Hindlimb muscle (tissue), 1 donor: ENCODE data around the gene CTDSP1. TPM values are rescaled to one million over a fixed set of nuclear protein-coding genes. Genes with fewer than 3 reads are reported as not detected.

ENCODE experiments used
- DNase-seq: peaks from one replicate; pipeline ENCODE4 v3.0.0-alpha.2; 2013
- polyA plus RNA-seq: library from polyadenylated mRNA; unstranded; fragments of 120-200 nt; gene quantifications from one replicate; pipeline ENCODE4 v1.2.1, GENCODE V29; 2013; ENCODE audit not compliant: insufficient read length

Gene CTDSP1
- polyA plus RNA-seq, 1 donor: 105 TPM

DNA sequence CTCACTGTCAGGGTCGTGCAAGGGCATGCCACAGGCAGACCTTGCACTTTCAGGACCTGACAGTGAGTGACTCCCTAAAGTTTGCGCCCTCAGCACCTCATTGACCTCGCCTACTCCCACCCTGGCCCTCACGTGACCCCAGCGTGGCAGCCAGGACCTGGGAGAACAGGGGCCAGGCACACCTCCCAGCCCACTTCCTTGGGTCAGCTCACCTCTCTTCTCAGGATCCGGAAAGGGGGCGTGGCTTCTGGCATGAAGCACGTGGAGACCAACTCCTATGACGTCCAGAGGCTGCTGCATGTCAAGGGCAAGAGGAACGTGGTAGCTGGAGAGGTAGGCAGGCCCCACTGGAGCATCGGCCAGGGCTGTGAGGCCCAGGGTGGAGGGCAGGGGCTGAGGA, 28.1 kb downstream of the CTDSP1 start:
- DNase-seq: no peak

DNA sequence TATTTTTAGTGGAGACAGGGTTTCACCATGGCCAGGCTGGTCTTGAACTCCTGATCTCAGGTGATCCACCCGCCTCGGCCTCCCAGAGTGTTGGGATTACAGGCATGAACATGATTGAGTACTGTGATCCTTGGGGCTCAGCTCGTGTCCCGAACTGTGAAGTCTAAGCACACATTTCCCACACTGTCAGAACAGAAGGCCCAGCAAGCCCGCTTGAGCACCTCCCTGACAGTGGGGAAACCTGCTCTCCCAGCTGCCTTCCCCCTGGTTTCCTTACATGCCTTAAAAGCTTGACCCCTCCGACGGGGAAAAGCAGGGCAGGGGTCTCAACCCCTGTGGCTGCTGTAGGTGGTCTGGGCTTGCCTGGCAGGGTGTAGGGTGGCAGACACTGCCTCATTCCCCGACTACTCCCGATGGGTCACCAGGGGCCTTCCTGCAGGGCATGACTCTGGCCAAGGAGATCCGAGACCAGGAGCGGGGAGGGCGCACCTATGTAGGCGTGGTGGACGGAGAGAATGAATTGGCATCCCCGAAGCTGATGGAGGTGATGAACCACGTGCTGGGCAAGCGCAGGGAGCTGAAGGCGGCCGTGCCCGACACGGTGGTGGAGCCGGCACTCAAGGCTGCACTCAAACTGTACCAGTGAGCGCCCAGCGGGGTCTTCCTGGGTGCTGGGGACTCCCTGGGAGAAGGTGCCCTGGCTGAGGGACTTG, 29.3 kb downstream of the CTDSP1 start:
- no peak for DNase-seq

DNA sequence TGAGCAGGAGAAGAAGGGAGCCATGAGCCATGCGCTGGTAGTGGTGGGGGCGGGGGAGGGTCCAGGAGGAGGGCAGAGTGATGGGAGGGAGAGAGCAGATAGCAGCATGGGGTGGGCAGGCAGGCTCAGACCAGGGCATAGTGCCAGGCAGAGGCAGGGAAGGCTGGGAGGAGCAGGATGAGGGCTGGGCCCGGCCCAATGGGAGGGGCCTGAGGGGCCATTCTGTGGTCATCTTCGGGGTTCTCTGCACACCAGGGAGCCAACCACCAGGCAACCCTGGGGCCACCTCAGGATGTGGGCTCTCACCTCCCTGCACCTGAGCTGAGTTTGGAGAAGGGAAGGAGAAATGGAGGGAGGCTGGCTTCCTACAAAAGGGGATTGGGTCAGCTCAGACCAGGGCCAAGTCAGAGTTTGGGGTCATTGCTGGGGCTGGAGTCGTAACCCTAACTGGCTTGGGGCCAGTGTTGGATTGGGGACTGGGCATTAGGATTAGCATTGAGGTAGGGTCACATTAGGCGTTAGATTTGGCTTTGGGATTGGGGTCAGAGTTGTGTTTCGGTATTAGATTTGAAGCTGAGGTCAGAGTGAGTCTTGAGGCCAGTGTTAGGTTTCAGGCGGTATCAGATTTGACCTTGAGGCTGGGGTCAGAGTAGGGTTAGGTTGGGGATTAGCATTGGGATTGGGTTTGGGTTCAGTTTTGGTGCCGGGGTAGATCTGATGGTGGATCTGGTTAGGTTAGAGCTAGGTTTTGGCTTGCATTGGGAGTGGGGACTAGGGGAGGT, 30.4 kb downstream of the CTDSP1 start:
- no peak for DNase-seq

DNA sequence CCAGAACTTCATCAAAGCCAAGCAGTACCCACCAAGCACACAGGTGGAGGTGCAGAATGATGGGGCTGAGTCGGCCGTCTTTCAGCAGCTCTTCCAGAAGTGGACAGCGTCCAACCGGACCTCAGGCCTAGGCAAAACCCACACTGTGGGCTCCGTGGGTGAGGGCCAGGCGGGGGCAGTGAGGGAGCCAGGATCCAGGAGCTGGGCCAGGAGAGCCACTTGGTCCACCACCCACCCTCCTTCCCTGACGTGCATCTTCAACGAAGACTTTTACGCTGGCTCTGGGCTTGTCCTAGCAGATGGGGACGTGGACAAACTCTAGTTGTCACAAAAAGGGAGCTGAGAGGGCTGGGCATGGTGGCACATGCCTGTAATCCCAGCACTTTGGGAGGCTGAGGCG, 31.1 kb downstream of the CTDSP1 start:
- DNase-seq: no peak

DNA sequence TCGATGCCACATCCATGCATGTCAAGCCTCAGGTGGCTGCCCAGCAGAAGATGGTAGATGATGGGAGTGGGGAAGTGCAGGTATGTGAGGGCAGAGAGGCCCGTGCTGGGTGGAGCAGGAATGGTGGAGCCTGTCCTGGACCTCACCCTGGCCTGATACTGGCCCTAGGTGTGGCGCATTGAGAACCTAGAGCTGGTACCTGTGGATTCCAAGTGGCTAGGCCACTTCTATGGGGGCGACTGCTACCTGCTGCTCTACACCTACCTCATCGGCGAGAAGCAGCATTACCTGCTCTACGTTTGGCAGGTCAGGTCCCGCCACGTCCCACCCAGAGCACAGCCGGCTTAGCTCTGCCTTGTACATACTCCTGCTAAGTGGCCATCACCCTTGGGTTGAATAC, 32.2 kb downstream of the CTDSP1 start:
- no peak for DNase-seq

DNA sequence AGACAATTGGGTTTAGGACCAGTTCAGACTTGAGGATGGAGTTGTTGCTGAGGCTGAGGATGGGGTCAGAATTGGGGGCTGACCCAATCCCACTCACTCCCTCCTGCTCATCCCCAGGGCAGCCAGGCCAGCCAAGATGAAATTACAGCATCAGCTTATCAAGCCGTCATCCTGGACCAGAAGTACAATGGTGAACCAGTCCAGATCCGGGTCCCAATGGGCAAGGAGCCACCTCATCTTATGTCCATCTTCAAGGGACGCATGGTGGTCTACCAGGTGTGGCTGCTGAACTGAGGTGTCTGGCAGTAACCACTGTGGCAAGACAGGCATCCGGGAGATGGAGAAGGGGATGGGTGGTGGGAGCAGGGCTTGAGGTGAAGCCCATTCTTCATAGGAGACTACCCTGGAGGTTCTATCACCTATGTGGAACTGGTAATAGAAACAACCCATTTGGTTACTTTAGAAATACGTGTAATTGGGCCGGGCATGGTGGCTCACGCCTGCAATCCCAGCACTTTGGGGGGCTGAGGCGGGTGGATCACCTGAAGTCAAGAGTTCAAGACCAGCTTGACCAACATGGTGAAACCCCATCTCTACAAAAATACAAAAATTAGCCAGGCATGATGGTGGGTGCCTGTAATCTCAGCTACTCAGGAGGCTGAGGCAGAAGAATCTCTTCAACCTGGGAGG, 33.2 kb downstream of the CTDSP1 start:
- DNase-seq: no peak

DNA sequence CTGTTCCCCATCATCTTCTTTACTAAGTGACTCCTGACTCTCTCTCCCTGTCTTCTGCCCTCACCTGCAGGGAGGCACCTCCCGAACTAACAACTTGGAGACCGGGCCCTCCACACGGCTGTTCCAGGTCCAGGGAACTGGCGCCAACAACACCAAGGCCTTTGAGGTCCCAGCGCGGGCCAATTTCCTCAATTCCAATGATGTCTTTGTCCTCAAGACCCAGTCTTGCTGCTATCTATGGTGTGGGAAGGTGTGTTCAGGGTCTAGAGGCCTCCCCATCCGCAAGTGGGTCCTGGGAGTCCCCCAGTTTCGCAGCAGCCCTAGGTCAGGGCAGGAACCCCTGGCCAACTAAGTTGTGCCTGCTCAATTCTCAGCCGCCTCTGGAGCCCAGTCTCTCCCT, 34.8 kb downstream of the CTDSP1 start:
- no peak for DNase-seq

DNA sequence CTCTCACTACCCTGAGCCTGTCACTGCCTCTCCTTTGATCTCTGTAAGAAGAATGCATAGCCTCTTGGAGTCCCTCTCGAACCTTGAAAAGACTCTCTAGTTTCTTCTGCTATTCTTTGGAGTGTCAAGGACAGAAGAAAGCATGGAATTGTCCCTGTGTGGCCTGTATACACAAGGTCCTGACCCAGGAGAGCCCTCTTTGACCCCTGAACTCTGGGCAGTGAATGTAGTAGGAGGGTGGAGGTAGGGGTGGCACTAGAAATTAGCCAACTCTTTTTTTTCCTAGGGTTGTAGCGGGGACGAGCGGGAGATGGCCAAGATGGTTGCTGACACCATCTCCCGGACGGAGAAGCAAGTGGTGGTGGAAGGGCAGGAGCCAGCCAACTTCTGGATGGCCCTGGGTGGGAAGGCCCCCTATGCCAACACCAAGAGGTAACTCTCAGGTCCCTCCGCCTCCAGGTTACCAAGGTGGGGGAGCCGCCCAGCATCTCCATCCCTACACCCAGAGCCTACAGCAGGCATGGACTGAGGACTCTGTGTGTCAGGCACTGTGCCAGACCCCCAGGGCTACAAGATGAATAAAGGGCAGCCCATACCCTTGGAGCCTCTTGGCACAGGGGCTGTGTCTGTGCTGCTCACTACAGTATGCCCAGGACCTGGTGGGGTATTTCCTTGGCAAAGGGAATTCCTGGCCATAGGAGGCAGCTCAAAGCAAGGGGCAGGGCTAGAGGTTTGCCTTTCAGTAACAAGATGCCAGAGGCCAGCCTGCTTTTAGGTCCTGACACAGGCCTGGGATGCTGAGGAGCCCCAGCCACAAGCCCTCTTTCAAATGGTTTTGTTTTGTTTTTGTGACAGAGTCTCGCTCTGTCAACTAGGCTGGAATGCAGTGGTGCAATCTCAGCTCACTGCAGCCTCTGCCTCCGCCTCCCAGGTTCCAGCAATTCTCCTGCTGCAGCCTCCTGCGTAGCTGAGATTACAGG, 35.6 kb downstream of the CTDSP1 start:
- no peak for DNase-seq

DNA sequence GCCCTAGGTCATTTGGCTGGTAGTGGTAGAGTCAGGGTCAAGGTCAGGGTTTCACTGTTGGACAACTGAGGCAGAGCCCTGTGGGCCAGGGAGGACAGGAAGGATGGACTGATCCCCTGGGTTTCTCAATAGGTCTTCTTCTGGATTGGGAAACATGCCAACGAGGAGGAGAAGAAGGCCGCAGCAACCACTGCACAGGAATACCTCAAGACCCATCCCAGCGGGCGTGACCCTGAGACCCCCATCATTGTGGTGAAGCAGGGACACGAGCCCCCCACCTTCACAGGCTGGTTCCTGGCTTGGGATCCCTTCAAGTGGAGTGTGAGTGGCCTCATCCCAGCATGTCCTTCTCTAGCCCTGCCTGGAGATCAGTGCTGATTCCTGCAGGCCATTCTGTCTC, 37.3 kb downstream of the CTDSP1 start:
- DNase-seq: no peak

DNA sequence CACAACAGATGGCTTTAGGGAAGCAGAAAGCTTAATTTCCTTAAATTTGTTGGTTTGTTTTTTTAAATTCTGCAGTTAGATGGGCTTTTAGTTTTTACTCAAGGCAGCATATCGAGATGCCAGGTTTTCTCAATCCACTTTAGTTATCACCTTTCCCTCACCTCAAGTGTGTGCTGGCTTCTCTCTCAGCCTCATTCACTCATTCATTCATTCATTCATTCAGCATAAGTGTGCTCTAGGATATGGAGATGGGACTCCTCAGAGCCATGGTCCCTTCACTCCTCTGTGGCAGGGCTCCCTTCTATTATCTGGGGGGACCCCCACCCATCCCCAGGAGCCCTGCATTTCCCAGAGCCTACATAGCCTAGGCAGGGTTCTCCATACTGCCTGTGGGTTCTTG, 38.3 kb downstream of the CTDSP1 start:
- no peak for DNase-seq

DNA sequence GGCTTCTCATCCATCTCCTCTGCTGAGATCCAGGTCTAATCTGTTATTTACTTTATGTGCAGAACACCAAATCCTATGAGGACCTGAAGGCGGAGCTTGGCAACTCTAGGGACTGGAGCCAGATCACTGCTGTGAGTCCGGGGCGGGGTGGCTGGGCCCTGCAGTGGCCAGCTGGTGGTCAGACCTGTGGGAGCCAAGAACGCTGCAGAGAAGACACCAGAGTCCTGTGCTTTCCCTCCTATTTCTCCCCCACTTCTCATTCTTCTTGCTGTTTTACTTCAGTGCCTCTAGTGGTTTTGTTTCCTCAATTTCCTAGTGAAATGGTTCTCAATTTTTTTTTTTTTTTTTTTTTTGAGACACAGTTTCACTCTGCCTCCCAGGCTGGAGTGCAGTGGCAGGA, 38.9 kb downstream of the CTDSP1 start:
- DNase-seq: no peak

DNA sequence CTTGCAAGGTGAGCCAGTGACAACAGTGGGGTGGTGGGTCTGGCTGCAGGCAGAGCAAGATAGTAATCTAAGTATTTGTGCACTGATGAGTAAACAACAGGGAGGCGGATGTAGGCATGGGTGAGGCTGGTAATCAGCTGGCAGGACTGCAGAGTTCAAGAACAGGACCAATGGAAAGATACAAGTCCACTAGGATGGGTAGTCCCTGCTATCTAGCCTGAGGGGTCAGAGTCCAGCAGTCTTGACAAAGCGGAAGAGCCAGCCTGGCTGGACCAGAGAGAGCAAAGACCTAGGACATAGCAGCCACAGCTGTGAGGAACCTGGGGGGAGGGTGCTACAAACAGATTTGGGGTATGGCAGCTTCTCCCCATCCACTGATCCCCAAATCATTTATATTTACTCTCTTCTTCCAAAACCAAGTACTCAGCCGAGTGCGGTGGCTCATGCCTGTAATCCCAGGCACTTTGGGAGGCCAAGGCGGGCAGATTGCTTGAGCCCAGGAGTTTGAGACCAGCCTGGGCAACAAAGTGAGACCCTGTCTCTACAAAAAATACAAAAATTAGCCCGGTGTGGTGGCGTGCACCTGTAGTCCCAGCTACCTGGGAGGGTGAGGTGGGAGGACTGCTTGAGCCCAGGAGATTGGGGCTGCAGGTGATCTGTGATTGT, 45.2 kb downstream of the CTDSP1 start:
- no peak for DNase-seq

DNA sequence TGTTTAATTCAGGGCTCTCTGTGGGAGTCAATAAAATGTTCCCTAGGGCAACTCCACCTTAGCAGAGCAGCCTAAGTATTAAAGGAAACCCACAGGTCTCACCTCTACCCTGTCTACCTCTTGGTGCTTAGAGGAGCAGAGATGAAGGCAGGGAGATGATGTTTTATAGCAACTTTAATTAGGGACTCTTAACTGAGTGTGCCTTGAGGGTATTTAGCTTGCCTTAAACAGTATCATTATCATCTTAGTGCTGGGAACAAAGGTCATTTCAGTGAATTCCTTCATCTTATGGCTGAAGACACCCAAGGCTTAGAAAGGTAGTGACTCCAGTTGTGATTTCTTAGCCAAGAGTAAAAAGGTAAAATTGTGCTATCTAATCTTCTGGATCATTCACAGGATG, 45.9 kb downstream of the CTDSP1 start:
- DNase-seq: no peak

DNA sequence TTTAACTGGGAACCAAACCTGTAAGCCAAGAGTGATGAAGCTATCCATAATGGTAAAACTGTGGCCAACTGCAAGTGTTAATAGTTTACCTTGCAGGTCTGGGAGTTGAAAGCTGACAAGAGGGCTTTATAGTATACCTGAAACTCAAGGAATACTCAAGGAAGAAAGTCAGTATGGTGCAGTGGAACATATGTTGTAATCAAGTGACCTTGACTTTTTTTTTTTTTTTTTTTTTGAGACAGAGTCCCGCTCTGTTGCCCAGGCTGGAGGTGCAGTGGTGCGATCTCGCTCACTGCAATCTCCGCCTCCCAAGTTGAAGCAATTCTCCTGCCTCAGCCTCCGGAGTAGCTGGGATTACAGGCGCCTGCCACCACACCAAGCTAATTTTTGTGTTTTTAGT, 46.9 kb downstream of the CTDSP1 start:
- no peak for DNase-seq

DNA sequence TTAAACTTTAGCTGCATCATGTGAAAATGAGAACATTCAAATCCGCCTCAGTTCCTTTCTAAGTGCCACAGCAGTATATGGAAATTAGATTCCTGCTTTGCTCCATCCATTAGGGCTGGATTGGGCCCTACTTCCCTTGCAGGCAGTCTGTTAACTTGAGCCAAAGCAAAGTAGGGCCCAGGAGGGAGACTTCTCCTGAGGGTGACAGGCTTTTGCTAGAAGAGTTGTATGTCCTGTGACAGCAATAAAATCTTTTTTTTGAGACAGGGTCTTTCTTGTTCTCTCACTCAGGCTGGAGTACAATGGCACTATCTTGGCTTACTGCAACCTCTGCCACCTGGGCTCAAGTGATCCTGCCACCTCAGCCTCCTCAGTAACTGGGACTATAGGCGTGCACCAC, 47.4 kb downstream of the CTDSP1 start:
- no peak for DNase-seq

DNA sequence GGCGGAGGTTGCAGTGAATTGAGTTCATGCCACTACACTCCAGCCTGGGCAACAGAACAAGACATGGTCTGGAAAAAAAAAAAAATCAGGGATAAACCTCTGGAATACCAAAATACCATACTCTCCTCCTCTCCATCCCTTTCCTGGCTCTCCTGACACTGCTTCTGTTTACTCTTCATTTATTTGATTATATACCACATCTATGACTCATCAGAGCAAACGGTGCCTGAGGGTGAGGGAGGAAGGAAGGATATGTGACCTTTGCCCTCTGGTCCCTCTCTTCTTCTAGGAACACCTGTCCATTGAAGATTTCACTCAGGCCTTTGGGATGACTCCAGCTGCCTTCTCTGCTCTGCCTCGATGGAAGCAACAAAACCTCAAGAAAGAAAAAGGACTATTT, 49.3 kb downstream of the CTDSP1 start:
- no peak for DNase-seq

DNA sequence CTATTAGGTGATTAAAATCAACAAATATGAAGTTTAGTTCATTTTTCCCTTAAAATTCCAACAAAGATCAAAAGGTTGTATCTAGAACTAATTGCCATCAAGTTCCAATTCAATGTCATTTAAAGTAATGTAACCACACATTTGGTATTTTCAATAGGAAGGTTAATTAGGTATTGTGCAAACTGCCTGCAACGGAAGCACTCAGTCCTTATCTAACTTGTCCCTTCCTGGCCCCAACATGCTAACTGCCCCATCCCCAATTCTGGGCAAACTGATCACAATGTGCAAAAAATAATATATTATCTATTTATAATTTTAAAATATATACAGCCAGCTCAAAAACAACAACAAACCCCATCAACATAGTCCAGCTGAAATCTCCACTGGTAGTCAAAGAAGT, 52.4 kb downstream of the CTDSP1 start:
- no peak for DNase-seq
